Measurements from ENCODE around the gene CYB5R4. TPM values are rescaled to one million over a fixed set of nuclear protein-coding genes. Genes with fewer than 3 reads are reported as not detected.

CYB5R4 gene
- total RNA-seq, 1 experiment from 2014 or later, result 12.5 TPM

DNA sequence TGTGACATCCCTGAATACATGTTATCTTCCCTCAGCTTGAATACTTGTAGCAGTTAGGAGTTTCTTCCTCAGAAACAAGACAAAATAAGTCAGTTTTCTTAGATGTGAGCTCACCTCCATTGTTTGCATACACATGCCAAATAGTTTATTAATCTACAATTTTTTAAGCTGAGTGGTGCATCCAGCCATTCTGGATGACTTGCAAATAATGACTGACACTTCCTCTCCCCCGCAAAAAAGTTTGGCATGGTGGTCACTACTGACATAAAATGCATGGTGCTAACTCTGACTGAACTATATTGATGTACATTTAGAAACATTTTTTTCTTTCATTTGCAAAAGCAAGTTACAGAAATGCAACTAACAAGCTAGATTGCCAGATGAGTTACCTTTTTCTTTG lies 55.5 kb downstream of the CYB5R4 start:
- TF ChIP-seq ZNF671 (CRISPR knock-in tag; IDR thresholded peaks at IDR 0.05) (no peak), ZNF317 (CRISPR knock-in tag; IDR thresholded peaks at IDR 0.05; ENCODE audit: borderline replicate concordance, low read depth) (no peak), NFATC4 (CRISPR knock-in tag; IDR thresholded peaks at IDR 0.05) (no peak), ZNF423 (CRISPR knock-in tag; IDR thresholded peaks at IDR 0.05) (no peak), FOXP1 (CRISPR knock-in tag; IDR thresholded peaks at IDR 0.05; ENCODE audit: borderline replicate concordance) (no peak), TCF7 (CRISPR knock-in tag; IDR thresholded peaks at IDR 0.05; ENCODE audit: low read depth) (no peak), ZNF416 (CRISPR knock-in tag; IDR thresholded peaks at IDR 0.05) (no peak), KAT7 (CRISPR knock-in tag; IDR thresholded peaks at IDR 0.05; ENCODE audit: borderline replicate concordance) (no peak)
- TF ChIP-seq, protein P1, sequence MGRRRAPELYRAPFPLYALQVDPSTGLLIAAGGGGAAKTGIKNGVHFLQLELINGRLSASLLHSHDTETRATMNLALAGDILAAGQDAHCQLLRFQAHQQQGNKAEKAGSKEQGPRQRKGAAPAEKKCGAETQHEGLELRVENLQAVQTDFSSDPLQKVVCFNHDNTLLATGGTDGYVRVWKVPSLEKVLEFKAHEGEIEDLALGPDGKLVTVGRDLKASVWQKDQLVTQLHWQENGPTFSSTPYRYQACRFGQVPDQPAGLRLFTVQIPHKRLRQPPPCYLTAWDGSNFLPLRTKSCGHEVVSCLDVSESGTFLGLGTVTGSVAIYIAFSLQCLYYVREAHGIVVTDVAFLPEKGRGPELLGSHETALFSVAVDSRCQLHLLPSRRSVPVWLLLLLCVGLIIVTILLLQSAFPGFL (CRISPR knock-in tag; IDR thresholded peaks at IDR 0.05; ENCODE audit: borderline replicate concordance), result no peak
- TF ChIP-seq, protein P2, sequence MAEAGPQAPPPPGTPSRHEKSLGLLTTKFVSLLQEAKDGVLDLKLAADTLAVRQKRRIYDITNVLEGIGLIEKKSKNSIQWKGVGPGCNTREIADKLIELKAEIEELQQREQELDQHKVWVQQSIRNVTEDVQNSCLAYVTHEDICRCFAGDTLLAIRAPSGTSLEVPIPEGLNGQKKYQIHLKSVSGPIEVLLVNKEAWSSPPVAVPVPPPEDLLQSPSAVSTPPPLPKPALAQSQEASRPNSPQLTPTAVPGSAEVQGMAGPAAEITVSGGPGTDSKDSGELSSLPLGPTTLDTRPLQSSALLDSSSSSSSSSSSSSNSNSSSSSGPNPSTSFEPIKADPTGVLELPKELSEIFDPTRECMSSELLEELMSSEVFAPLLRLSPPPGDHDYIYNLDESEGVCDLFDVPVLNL (CRISPR knock-in tag; IDR thresholded peaks at IDR 0.05; ENCODE audit: borderline replicate concordance, low read depth), result no peak
- TF ChIP-seq, protein P3, sequence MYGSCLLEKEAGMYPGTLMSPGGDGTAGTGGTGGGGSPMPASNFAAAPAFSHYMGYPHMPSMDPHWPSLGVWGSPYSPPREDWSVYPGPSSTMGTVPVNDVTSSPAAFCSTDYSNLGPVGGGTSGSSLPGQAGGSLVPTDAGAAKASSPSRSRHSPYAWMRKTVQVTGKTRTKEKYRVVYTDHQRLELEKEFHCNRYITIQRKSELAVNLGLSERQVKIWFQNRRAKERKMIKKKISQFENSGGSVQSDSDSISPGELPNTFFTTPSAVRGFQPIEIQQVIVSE (CRISPR knock-in tag; IDR thresholded peaks at IDR 0.05; ENCODE audit: borderline replicate concordance), result no peak
- TF ChIP-seq, protein P4, sequence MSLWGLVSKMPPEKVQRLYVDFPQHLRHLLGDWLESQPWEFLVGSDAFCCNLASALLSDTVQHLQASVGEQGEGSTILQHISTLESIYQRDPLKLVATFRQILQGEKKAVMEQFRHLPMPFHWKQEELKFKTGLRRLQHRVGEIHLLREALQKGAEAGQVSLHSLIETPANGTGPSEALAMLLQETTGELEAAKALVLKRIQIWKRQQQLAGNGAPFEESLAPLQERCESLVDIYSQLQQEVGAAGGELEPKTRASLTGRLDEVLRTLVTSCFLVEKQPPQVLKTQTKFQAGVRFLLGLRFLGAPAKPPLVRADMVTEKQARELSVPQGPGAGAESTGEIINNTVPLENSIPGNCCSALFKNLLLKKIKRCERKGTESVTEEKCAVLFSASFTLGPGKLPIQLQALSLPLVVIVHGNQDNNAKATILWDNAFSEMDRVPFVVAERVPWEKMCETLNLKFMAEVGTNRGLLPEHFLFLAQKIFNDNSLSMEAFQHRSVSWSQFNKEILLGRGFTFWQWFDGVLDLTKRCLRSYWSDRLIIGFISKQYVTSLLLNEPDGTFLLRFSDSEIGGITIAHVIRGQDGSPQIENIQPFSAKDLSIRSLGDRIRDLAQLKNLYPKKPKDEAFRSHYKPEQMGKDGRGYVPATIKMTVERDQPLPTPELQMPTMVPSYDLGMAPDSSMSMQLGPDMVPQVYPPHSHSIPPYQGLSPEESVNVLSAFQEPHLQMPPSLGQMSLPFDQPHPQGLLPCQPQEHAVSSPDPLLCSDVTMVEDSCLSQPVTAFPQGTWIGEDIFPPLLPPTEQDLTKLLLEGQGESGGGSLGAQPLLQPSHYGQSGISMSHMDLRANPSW (CRISPR knock-in tag; conservative IDR thresholded peaks at IDR 0.05; ENCODE audit: low read depth), result no peak
- TF ChIP-seq, protein P5, sequence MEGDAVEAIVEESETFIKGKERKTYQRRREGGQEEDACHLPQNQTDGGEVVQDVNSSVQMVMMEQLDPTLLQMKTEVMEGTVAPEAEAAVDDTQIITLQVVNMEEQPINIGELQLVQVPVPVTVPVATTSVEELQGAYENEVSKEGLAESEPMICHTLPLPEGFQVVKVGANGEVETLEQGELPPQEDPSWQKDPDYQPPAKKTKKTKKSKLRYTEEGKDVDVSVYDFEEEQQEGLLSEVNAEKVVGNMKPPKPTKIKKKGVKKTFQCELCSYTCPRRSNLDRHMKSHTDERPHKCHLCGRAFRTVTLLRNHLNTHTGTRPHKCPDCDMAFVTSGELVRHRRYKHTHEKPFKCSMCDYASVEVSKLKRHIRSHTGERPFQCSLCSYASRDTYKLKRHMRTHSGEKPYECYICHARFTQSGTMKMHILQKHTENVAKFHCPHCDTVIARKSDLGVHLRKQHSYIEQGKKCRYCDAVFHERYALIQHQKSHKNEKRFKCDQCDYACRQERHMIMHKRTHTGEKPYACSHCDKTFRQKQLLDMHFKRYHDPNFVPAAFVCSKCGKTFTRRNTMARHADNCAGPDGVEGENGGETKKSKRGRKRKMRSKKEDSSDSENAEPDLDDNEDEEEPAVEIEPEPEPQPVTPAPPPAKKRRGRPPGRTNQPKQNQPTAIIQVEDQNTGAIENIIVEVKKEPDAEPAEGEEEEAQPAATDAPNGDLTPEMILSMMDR (IDR thresholded peaks at IDR 0.05), result no peak
- no peak for ATAC-seq
- peaks cover 27% of the 10 kb centered on the region for H3K4me1 Mint-ChIP-seq
- H3K9me3 Mint-ChIP-seq, result no peaks in the 10 kb centered on the region
- no peaks in the 10 kb centered on the region for H3K27me3 Mint-ChIP-seq (ENCODE audit: low read depth)
- no peaks in the 10 kb centered on the region for H3K36me3 Mint-ChIP-seq
- POLR2A ChIA-PET, result no interaction called here
- CTCF ChIA-PET, result no interaction called here
- H3K27ac Mint-ChIP-seq, result peak overlapping the region; percentile 82; the same call in 1 of the 2 replicates
- DNase-seq (ENCODE audit: low spot score), result no peak
- no peak overlapping the region for H3K4me3 Mint-ChIP-seq

DNA sequence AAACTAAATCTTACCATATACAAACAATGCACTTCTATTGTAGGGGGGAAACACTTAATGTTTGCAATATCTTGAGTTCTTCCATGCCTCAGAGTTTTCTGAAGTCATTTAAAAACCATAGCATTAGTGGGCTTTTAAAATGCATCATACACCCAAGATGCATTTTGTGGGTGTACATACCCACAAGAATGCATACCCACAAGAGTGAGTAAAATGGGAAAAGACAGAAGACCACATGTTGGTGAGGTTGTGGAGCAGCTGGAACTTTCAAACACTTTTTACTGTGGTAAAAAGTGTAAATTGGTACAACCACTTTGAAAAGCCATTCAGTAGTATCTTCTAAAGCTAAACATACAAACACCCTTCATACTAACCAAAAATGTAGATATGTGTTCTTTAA lies 57.5 kb downstream of the CYB5R4 start:
- ATAC-seq, result no peak
- Mint-ChIP-seq H3K9me3 (no peaks in the 10 kb centered on the region), H3K27me3 (ENCODE audit: low read depth) (no peaks in the 10 kb centered on the region), H3K27ac (no peak overlapping the region), H3K4me3 (no peak overlapping the region), H3K4me1 (peaks cover 14% of the 10 kb centered on the region), H3K36me3 (no peaks in the 10 kb centered on the region)
- CTCF ChIA-PET, result no interaction called here
- DNase-seq (ENCODE audit: low spot score), result no peak
- POLR2A ChIA-PET, result no interaction called here
- TF ChIP-seq CREM (CRISPR knock-in tag; IDR thresholded peaks at IDR 0.05), result no peak
- no peak for TF ChIP-seq ZNF416 (CRISPR knock-in tag; IDR thresholded peaks at IDR 0.05)
- no peak for TF ChIP-seq GABPB1 (CRISPR knock-in tag; IDR thresholded peaks at IDR 0.05)
- TF ChIP-seq NR3C1 (CRISPR knock-in tag; conservative IDR thresholded peaks at IDR 0.05; ENCODE audit: low read depth), result no peak
- TF ChIP-seq, protein P6, sequence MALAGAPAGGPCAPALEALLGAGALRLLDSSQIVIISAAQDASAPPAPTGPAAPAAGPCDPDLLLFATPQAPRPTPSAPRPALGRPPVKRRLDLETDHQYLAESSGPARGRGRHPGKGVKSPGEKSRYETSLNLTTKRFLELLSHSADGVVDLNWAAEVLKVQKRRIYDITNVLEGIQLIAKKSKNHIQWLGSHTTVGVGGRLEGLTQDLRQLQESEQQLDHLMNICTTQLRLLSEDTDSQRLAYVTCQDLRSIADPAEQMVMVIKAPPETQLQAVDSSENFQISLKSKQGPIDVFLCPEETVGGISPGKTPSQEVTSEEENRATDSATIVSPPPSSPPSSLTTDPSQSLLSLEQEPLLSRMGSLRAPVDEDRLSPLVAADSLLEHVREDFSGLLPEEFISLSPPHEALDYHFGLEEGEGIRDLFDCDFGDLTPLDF (CRISPR knock-in tag; IDR thresholded peaks at IDR 0.05), result no peak
- TF ChIP-seq TEAD1 (CRISPR knock-in tag; IDR thresholded peaks at IDR 0.05), result no peak
- TF ChIP-seq, protein P7, sequence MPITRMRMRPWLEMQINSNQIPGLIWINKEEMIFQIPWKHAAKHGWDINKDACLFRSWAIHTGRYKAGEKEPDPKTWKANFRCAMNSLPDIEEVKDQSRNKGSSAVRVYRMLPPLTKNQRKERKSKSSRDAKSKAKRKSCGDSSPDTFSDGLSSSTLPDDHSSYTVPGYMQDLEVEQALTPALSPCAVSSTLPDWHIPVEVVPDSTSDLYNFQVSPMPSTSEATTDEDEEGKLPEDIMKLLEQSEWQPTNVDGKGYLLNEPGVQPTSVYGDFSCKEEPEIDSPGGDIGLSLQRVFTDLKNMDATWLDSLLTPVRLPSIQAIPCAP (CRISPR knock-in tag; IDR thresholded peaks at IDR 0.05), result no peak
- TF ChIP-seq SP1 (CRISPR knock-in tag; conservative IDR thresholded peaks at IDR 0.05), result no peak
- TF ChIP-seq NR2C2 (CRISPR knock-in tag; IDR thresholded peaks at IDR 0.05), result no peak
- no peak for TF ChIP-seq ZNF317 (CRISPR knock-in tag; IDR thresholded peaks at IDR 0.05; ENCODE audit: borderline replicate concordance, low read depth)
- TF ChIP-seq MYBL2 (CRISPR knock-in tag; IDR thresholded peaks at IDR 0.05), result no peak
- TF ChIP-seq, protein P8, sequence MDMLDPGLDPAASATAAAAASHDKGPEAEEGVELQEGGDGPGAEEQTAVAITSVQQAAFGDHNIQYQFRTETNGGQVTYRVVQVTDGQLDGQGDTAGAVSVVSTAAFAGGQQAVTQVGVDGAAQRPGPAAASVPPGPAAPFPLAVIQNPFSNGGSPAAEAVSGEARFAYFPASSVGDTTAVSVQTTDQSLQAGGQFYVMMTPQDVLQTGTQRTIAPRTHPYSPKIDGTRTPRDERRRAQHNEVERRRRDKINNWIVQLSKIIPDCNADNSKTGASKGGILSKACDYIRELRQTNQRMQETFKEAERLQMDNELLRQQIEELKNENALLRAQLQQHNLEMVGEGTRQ (CRISPR knock-in tag; IDR thresholded peaks at IDR 0.05), result no peak
- TF ChIP-seq NFYB (CRISPR knock-in tag; conservative IDR thresholded peaks at IDR 0.05; ENCODE audit: low read depth), result no peak
